Coronary artery (tissue), 2 donors: ENCODE measurements around the gene PPP4C.
"Not testable (repeated sequence)": the region's sequence is repeated elsewhere in the genome, so short reads cannot be mapped to it uniquely, and the experiment has no call there.

Source experiments
- DNase-seq: peaks from one replicate; pipeline ENCODE4 v3.0.0-alpha.2; 2017; ENCODE audit warnings: low spot score
- H3K27ac ChIP-seq, 2 donors: fragments of 200-600 bp; sonication (generic); one replicate each; pipeline ENCODE4 v1.5.1; 2016 to 2019
- H3K4me3 ChIP-seq: fragments of 200-600 bp; sonication (generic); 2 replicates; pipeline ENCODE4 v1.5.1; 2016; ENCODE audit warnings: mild to moderate bottlenecking, moderate library complexity
- CTCF ChIP-seq: fragments of 200-600 bp; sonication (generic); IDR thresholded peaks from one replicate; pipeline ENCODE4 v1.5.1; 2019; ENCODE audit warnings: antibody characterized with exemption

The PPP4C gene

GRCh38 chr16:30114411-30114810 is 38.6 kb downstream of the PPP4C start:
- DNase-seq: no peak
- TF ChIP-seq CTCF: no peak
- Histone ChIP-seq H3K27ac (no peak overlapping the region), H3K4me3 (no peak overlapping the region)

- not testable (repeated sequence) for DNase-seq, H3K27ac ChIP-seq
Observed at GRCh38 chr16:30114833-30115232, 39.0 kb downstream of the PPP4C start.

GRCh38 chr16:30115238-30115637 is 39.4 kb downstream of the PPP4C start:
- no peak overlapping the region for H3K27ac ChIP-seq
- no peak for DNase-seq
- TF ChIP-seq CTCF: no peak
- H3K4me3 ChIP-seq: no peak overlapping the region

More at GRCh38 chr16:30114833-30115232, 39.0 kb downstream of the PPP4C start:
- not testable (repeated sequence) for H3K4me3 ChIP-seq

- DNase-seq: no peak
- TF ChIP-seq CTCF: no peak
- no peak overlapping the region for H3K4me3 ChIP-seq
- H3K27ac ChIP-seq: no peak overlapping the region
Observed at GRCh38 chr16:30116291-30117207, 40.8 kb downstream of the PPP4C start.

GRCh38 chr16:30117768-30118167 is 42.0 kb downstream of the PPP4C start:
- DNase-seq: no peak

GRCh38 chr16:30119428-30119827 is 43.6 kb downstream of the PPP4C start:
- TF ChIP-seq CTCF: no peak
- DNase-seq: no peak
- Histone ChIP-seq H3K4me3 (no peak overlapping the region), H3K27ac (no peak overlapping the region)

More at GRCh38 chr16:30117768-30118167, 42.0 kb downstream of the PPP4C start:
- Histone ChIP-seq H3K27ac (no peak overlapping the region), H3K4me3 (no peak overlapping the region)
- no peak for TF ChIP-seq CTCF

- peak overlapping the region in 1 of 2 donors; percentile 97 for H3K27ac ChIP-seq
- TF ChIP-seq CTCF: no peak
- DNase-seq: no peak
- no peak overlapping the region for H3K4me3 ChIP-seq
Observed at GRCh38 chr16:30120340-30121105, 44.7 kb downstream of the PPP4C start.
